GM19372 (cell line): ENCODE results near the gene SYT3.

ENCODE experiments used
- ATAC-seq: cut with Tn5 transposase; IDR thresholded peaks from one replicate; pipeline ENCODE4 v1.9.1; 2021; ENCODE audit warnings: mild to moderate bottlenecking, low read depth, moderate library complexity; ENCODE audit not compliant: unreplicated experiment

SYT3 gene

DNA sequence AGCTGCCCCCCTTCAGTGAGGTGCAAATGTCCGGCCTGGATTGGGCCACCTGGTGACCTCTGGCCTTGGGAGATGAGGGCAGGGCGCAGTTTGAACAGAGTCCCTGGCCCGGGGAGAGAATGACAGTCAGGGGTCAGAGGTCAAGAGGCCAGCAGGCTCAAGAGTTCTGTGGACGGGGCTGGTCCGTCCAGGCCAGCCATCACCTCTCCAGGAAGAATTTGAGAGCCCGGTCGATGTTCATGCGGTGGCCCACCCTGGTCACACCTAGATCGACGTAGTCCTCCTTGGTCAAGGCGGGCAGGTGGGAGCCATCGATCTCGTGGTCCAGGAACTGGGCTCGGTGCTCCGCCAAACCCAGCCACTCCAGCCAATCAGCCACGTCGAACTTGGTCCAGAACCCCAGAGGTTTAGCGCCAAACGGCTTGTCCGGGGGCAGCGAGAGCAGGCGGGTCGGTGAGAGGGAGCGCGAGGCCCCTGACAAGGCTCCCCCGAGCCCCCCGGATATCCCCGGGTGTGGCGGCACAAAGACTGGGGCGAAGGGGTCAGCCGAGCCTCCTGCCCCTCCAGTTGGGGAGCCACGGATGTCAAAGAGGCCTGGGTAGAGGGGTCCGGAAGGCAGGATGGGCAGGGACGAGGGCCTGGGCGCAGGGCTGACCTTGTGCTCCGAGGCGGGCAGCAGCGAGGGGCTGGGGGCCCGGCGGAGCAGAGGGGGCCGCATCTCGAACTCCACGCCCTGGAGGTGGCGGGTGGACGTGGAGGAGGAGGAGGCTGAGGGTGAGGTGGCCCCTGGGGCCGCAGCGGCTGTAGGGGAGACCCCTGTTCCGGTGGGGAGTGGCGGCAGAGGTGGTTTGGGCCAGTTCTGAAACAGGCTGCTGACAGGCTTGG, 22.3 kb upstream of the SYT3 start:
- no peak for ATAC-seq

DNA sequence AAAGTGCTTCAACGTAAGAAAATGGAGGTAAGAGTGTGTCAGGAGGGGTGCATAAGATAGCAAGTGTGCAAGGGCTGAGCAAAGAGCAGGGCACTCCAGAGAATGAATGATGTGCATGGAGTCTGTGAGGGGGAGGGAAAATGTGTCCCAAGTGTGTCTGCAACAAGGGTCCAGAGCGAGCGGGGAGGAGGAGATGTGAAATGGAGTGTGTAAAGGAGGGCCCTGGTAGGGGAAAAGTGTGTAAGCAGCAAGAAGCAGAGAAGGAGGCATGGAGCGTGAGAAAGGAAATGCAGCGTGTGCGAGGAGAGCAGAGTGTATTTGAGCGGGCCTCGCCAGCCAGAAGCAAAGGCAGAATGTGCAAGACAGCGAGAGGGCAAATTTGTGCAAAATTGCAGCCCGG, 21.3 kb upstream of the SYT3 start:
- no peak for ATAC-seq

DNA sequence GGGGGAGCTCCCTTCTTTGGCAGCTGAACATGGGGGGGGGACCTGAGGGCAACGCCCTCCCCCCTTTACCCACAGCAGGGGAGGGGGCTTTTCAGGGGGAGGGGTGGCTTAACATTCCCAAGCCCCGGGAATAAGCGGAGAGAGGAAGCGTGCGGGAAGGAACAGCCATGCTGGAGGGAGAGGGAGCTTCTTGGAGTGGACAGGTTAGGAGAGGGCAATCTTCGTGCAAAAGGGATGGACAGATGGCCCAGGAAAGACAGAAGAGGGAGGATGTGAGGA, 20.3 kb upstream of the SYT3 start:
- no peak for ATAC-seq

DNA sequence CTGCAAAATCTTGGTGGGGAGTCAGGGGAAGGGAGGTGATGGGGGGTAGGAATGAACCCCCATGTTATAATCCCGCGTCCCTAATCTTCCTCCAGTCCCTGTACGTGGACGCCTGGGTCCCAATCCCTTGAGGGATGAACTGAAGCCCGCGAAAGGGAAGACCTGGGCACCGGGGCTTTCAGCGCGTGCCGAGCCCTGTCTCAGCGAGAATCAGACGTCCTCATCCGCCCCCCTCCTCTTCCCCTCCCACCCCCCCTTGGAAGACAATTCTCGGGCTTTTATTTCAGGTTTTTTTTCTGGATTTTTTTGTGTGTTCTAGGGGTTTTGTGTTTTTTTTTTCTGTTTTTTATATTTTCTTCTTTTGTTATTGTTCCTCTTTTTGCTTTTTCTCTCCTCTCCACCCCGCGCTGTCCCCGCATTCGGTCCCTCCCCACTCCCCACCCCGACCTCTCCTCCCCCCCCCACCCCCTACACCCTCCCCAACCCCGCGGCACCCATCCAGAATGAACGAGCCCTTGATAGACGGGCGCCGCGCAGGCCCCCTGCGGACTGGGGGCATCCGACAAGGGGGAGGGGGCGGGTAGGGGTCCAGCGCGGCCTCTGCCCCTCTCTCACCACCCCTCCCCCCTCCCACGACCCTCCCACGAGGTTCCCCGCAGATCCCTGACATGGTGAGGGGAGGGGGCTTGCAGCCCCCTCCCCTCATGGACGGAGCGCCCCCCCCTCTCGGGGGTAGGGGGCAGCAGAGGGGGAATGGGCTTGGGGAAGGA, 19.8 kb upstream of the SYT3 start:
- ATAC-seq: no peak

DNA sequence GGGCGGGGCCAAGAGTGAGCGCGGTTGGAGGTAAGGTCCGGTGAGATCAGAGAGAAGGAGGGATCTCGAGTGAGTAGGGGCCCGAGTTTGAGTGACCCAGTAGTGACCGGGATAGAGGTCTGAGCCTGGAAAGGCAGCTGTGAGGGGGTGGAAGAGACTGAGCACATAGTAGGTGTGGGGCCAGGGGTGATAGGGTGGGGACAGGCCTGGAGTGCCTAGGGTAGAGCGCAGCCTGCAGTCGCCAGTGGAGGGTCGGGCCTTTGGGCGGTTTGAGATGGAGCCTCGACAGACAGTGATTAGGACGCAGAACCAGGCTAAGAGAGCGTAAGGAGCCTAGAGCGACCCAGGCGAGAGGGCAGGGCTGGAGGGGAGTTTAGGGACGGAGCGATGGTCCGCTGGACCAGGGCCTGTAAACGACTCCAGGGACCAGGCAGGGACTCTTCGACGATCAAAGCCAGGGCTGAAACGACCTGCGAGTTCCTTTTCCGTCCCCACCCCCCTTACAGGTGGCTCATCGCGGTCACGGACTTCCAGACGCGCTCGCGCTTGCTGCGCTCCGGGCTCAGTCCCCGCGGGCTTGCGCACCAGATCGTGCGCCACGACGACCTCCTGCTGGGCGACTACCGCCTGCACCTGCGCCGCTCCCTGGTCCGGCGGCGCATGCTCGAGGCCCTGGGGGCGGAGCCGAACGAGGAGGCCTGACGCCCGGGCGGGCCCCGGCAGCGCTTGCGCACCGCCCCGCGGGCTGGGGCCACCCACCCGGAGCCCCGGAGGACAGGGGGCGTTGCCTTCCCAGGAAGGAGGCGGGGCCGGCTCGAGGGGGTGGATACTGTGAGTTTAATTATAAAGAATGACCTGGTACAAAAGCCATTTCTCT, 19.0 kb upstream of the SYT3 start:
- ATAC-seq: no peak

DNA sequence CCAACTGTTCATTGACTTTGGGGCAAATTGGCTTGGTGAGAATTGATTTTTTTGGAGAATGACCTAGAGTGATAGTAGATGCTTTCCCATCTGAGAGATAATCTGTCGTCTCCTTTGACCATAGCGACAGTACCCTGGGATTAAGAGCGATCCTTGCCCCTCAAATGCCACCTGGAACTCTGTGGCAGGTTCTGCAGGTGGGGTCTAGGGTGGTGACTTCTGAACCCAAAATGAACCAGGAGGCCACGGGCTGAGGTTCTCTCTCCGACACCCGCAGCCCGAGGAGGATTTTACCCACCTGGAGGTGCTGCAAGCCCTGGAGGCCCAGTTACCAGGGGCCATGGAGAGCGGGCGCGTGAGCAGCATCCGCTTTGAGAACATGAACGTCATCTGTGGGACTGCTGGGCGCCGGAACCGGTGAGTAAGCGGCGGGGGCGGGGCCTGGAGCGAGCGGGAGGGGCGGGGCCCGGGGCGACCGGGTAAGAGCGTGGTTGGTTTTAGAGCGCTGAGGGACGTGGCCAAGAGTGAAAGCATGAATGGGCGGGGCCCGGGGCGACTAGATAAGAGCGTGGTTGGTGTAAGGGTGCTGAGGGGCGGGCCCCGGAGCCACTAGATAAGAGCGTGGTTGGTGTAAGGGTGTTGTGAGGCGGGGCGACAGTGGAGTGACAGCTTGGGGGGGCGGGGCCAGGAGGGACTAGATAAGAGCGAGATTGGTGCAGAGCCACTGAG, 18.2 kb upstream of the SYT3 start:
- ATAC-seq: no peak

DNA sequence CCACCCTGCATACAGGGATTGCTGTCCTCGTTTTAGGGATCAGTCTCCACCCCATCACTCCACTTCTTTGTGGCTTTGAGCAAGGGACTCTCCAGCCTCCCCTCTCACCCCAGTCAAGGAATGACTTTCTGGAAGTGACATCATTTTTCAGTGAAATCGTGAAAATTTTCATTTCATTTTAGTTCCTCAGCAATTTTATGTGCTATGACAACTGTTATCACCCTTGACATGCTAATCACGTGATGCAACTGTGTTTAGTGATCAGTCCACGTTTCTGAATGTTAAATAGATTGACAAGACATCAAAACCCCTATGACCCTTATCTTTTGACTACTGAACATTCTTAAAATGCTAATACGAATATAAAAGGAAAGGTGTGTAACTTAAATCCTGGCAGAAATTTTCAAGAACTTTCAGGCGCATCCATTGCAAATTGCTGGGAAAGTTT, 17.6 kb upstream of the SYT3 start:
- no peak for ATAC-seq

DNA sequence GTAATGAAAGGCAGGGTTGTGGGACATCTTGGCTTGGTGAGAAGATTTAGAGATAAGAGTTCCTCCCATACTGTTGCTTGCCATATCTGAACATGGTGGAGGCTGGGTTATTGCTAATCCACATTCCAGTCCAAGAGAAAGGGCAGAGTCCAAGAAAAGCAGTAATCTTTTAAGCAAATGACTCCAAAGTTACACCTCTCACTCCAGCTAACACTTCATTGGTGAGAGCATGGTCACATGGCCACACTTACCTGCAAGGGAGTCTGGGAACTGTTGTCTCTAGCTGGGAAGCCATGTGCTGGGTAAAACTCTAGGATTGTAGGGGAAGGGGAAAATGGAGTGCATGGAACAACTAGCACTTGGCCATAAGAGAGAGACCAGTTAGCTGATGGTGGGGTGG, 15.2 kb upstream of the SYT3 start:
- no peak for ATAC-seq

DNA sequence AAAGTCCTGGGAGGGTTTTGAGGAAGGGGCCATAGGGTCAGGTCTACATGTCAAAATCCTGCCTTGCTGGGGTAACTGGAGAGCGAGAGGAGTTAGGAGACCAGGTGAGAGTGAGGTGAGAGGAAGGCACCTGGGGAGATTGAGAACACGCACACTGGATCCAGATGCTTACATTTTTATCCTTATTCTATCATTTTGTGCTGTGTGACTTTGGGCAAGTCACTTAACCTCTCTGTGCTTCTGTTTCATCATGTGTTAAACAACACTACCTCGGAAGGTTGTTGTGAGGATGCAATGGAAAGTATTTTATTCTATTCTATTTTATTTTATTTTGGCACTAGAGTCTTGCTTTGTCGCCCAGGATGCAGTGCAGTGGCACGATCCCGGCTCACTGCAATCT, 13.0 kb upstream of the SYT3 start:
- ATAC-seq: no peak

DNA sequence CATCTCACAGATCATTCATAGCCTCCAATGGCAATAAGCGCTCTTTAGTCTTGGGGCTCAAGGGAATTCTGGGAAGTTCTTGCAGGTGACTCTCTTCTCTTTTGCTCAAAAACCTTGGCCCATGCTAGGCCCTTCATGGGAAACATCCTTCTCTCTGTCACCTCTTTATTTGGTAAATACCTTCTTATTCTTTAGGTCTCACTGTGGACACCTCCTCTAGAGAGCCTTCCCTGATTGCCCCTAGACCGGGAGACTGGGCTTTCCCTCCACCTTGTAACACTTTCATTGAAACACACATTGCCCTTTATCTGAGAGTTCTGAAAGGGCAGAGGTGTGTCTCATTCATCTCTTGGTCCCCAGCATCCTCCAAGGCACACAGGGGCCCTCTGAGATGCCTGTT, 11.5 kb upstream of the SYT3 start:
- ATAC-seq: no peak

DNA sequence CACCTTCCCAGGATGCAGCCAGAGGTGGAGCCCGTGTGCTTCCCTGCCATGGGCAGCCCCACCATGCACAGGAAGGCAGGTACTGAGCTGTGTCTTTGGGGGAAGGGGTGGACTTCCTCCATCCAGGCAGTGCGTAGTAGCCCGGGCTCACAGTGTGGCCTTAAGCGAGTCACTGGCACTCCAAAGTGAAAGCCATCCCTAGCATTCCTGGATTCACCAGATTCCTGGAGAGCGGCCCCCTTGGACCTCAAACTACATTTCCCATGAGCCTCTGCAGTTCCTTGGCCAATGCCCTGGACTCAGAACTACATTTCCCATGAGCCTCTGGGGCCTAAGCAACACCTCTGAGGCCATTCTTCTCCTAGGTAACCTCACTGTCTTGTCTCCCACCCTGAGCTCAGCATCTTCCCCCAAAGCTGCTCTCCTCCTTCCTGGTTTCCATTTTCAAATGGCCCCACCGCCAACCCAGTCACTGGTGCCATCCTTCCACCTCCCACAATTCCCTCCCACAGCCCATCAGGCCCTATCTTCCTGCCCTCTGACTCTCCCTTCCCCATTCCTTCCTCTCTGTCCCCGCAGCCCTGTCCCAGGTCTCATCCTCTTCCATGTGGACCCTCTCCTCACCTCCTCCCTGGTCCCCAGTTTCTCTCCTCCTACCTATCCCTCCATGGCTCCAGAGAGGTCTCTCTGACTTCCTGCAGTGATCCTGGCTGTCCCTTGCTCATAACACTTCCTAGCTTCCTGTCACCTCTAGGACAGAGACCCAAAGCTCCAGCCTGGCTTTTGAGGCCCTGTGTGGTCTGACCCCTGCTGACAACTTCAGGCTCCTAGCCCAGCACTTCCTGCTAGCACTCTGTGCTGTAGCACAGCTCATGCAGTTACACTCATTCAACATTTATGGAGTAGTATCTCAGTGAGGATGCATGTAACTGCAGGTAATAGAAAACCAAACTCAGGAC, 10.0 kb upstream of the SYT3 start, which contains the start of gene C19orf81:
TSS of gene C19orf81 (plus strand) at position 13 of the 959 bp plus-strand sequence. CDS start at position 13, 0 bp downstream.
- ATAC-seq: no peak

DNA sequence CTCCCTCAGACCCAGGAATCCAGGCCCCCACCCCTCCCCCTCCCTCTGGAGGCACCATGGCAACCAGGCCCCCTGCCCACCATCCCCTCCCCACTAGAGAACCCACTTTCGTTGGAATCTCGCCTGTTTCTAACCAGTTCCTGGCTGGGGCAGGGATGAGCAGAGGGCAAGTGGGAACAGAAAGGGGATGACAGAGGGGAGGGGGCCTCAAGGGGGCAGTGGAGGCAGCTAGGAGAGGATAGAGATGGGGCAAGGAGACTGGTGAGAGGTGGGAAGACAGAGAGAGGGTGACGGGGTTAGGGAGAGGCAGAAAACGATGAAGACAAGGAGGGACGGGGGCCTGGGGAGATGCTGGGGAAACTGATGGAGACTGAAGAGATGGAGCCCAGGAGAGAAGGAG, 9.0 kb upstream of the SYT3 start:
- ATAC-seq: no peak

DNA sequence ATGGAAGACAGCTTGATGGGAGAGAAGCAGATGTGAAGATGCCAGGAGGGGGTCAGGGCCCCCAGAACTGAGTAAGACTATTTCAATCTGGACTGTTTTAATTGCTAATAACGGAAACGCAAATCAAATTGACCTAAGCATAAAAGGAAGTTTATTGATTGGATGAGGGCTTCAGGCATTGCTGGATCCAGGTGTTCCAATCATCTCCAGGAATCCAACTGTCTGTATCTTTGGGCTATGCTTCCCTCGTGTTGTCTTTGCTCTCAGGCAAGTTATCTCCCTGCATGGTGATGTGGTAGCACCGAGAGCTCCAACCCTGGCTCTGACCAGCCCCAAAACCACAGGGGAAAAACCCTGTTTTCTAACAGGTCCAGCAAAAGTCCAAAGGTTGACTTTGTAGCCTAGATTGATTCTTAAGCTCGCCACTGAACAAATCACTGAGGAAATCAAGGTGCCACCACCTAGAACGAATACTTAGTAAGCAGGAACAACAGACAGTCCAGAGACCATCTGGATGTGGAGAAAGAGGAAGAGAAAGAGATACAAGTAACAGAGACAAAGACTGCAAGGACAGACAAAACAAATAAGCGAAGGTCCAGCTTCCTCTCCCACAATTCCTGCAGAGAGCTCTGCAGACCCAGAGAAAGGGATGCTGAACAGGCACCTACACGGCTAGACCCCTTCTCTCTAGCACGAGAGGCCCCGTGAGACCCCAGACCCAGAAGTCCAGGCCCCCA, 8.4 kb upstream of the SYT3 start:
- no peak for ATAC-seq

DNA sequence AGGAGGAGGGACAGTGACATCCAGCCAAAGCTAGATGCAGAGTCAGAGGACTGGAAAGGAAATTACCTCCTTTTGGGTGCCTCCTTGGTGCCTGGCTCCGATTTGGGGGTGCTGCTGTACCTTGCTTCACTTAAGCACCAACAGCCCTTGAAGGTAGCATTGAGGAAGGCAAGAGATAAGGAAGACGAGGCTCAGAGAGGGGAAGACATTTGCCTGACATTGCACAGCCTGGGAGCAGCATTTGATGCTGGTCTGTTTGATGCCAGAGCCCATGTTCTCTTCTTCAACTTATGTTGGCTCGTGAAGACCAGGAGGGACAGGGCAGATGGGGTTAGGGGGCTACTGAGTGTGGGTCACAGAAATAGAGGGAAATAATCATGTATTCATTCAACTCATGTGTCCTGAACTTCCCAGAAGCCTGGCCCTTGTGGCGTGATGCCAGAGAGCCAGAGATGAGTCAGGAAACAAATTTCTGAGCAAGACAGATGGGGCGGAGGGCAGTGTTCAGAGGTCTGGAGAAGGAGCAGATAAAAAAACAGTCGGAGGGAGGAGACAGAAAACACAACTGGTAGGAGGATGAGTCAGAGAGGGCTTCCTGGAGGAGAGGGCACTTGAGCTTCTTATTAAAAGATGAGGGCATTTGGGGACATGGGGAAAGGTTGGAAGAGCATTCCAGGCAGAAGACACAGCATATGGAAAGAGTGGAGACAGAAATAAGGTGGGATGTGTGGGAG, 6.6 kb upstream of the SYT3 start:
- ATAC-seq: no peak

DNA sequence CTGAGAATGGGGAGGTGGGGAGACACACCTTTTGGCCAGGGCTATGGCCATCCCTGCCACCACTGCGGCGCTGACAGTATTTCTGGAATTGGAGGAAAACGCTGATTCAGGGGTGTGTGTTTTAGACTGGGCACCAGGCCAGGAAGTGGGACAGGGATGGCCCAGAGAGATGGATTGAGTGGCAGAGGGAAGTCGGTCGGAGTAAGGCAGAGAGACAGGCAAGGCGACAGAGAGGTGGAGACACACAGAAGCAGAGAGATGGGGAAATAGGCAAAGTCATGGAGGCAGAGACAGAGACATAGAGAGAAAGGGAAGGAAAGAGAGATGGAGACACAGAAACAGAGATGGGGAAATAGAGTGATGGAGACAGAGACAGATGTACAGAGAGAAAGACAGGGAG, 5.4 kb upstream of the SYT3 start:
- no peak for ATAC-seq

DNA sequence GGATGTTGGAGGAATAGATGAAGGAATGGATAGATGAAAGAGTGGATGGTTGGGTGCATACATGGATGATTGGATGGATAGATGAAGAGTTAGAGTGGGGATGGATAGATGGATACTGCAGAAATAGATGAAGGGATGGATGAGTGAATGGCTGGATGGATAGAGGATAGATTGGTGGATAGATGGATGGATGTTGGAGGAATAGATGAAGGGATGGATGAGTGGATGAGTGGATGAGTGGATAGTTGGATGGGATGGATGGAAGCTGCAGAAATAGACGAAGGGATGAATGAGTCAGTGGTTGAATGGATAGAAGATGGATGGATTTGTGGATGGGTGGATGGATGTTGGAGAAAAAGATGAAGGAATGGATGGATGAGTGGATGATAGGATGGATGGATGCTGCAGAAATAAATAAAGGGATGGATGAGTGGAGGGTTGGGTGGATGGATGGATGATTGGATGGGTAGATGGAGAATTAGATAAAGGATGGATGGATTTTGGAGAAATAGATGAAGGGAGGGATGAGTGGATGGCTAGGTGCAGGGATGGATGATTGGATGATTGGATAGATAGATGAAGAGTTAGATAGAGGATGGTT, 4.7 kb upstream of the SYT3 start:
- ATAC-seq: no peak

DNA sequence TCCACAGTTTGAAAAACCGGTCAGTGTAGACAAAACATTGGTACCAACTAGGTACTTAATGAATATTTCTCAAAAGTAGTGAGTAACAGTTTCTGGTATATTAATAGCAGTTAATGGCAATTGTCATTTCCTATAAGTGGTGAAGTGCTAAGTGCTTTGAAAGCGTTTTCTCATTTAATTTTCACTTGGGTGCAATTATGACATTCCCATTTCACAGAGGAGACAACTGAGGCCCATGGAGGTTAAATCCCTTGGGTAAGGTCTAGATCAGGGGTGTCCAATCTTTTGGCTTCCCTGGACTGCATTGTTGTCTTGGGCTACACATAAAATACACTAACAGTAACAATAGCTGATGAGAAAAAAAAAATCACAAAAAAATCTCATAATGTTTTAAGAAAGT, 687 bp upstream of the SYT3 start:
- no peak for ATAC-seq
